ENCODE measurements around the gene NPAS2. TPM values are rescaled to one million over a fixed set of nuclear protein-coding genes. Genes with fewer than 3 reads are reported as not detected.
A peak's percentile ranks its signal among the peaks of the same experiment; 100 is the strongest.

Gene NPAS2
- total RNA-seq, 1 experiment from 2014 or later: 20.4 TPM

DNA sequence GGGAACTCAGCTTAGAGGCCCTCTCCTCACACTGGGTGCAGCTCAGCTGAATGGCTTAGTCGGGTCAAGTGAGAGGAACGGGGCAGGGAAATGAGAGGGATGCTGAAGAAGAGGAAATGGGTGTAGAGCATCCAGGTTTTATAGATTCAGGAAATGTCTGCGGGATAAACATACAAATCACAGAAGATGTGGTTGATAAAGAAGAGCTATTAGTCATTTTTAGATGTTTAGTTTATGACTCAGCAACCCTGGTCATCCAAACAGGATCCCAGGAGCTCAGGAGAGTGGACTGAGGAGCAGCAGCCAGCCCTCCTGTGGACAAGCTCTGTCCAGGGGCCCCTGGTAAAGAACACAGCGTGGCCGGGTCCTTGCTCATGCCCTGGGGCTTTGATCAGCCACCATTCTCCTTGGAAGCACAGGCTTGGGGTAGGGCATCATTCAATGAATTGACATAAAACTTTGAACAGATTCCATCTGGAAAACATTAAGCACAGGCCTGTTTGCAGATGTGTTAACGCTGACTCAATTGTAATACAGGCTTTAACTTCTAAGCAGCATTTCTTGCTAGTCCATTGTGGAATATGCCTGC, 83.0 kb downstream of the NPAS2 start (continued):
- TF ChIP-seq EZH2phosphoT487 (IDR thresholded peaks at IDR 0.05; ENCODE audit: borderline replicate concordance) (no peak), YY1 (IDR thresholded peaks at IDR 0.05; ENCODE audit: extremely low read depth, insufficient replicate concordance, low read depth, low read length) (peak; percentile 66), CBX3 (IDR thresholded peaks at IDR 0.05; ENCODE audit: low read depth) (peak; percentile 85; the same call in 1 of the 2 replicates), SIN3A (IDR thresholded peaks at IDR 0.05; ENCODE audit: low read depth) (peak; percentile 89; the same call in 1 of the 2 replicates), ZFX (IDR thresholded peaks at IDR 0.05) (no peak)

DNA sequence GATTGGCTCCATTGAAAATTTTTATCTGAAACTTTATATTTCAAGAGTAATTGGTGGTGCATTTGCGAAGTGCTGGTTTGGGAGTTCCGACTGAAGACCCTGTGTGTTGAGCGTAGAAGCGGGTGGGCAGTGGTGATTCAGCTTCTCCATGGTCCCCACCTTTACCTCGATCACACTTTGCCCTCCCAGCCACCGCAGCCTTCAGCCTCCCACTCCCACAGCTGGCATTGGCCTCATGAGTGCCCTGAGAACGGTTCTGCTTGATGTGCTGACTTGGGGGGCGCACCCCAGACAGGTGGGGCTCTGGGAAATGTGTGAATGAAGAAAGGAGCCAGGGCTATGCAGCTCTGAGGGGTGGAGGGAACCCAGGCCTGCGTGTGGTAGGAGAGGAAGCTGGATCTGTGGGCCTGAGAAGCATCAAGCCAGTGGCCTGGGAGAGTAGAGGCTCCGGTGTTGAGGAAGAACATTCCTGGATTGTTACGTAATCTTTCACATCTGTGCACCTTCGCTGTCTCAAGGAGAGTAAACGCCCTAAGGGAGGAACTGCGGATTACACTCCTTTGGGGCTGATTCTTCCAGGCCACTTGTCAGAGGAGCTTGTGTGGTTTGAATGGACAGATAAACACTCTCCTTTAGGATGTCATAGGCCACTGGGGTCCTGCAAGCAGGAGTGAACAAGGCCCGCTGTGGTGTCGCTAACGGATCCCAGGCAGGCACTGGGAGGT, 83.8 kb downstream of the NPAS2 start:
- H2AFZ ChIP-seq (ENCODE audit: low read depth, low read length, poor library complexity, severe bottlenecking): no peak overlapping the region
- no TSS peak for BruUV-seq (replicated peaks)
- H3K9me2 ChIP-seq (ENCODE audit: insufficient read depth): no peaks in the 10 kb centered on the region
- TF ChIP-seq CEBPB (IDR thresholded peaks at IDR 0.05; ENCODE audit: low read depth): peak; percentile 56; the same call in 1 of the 2 replicates
- no peak for TF ChIP-seq EGR1 (IDR thresholded peaks at IDR 0.05; ENCODE audit: low read depth)
- DNase-seq (ENCODE audit: low read depth, low spot score) (no peak), ATAC-seq (peak; percentile 38)
- no peaks in the 10 kb centered on the region for H3K9me3 ChIP-seq (ENCODE audit: control insufficient read depth in 1 of 2, insufficient read depth in 1 of 2, low read depth in 1 of 2, low read length in 2 of 2)
- H3K9ac ChIP-seq (ENCODE audit: low read length): peak overlapping the region; percentile 12; the same call in 1 of the 2 replicates
- H3K4me1 ChIP-seq (ENCODE audit: control insufficient read depth in 1 of 2, insufficient read depth in 2 of 2, low read length in 2 of 2): peaks cover 41 to 47% of the 10 kb centered on the region in 2 experiments
- peak overlapping the region; percentile 67 for H3K27ac ChIP-seq (ENCODE audit: low read depth, low read length)
- H3K4me2 ChIP-seq (ENCODE audit: low read length): peak overlapping the region; percentile 66
- H3K27me3 ChIP-seq (ENCODE audit: insufficient read depth, low read length): no peaks in the 10 kb centered on the region
- intact Hi-C loops (cut with micrococcal nuclease): loop anchor here (5.0 kb wide), 1 partner anchor 86 kb away; no protein-coding TSS in a partner anchor
- RAD21 ChIA-PET (ENCODE audit: low non-redundant PET in 1 of 2, low total read pairs in 2 of 2, uncharacterized antibody in 2 of 2, unreplicated experiment in 2 of 2): interaction anchor here in 1 of 2 experiments (1.1 kb wide), 1 partner anchor 294 kb away, joined by 3 read pairs; no protein-coding TSS in a partner anchor
- H3K79me2 ChIP-seq (ENCODE audit: insufficient read depth, low read length): no peaks in the 10 kb centered on the region
- H4K20me1 ChIP-seq (ENCODE audit: insufficient read depth): no peaks in the 10 kb centered on the region
- POLR2A ChIA-PET: interaction anchor here (1.1 to 2.4 kb wide), 2 partner anchors 10 to 16 kb away, joined by 3 to 7 read pairs; no protein-coding TSS in a partner anchor
- H3K4me3 ChIP-seq (replicated peaks in 1 of 2; ENCODE audit: low read depth in 1 of 2, low read length in 2 of 2): peak overlapping the region in 1 of 2 experiments; percentile 22; a peak in 1 of 4 replicates
- CTCF ChIA-PET: no interaction called here
- no peaks in the 10 kb centered on the region; a peak in 1 of 4 replicates for H3K36me3 ChIP-seq (ENCODE audit: control insufficient read depth in 1 of 2, insufficient read depth in 2 of 2, low read length in 2 of 2)

All from HCT116 (cell line).